Measurements from ENCODE around the gene PRMT3. TPM values are rescaled to one million over a fixed set of nuclear protein-coding genes. Genes with fewer than 3 reads are reported as not detected.

Gene PRMT3
- total RNA-seq, 4 donors from 2014 or later, result 15.2 to 38.1 (median 23.0) TPM

- TF ChIP-seq, protein P1, sequence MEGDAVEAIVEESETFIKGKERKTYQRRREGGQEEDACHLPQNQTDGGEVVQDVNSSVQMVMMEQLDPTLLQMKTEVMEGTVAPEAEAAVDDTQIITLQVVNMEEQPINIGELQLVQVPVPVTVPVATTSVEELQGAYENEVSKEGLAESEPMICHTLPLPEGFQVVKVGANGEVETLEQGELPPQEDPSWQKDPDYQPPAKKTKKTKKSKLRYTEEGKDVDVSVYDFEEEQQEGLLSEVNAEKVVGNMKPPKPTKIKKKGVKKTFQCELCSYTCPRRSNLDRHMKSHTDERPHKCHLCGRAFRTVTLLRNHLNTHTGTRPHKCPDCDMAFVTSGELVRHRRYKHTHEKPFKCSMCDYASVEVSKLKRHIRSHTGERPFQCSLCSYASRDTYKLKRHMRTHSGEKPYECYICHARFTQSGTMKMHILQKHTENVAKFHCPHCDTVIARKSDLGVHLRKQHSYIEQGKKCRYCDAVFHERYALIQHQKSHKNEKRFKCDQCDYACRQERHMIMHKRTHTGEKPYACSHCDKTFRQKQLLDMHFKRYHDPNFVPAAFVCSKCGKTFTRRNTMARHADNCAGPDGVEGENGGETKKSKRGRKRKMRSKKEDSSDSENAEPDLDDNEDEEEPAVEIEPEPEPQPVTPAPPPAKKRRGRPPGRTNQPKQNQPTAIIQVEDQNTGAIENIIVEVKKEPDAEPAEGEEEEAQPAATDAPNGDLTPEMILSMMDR (IDR thresholded peaks at IDR 0.05), result peak in 1 of 6 experiments; percentile 30
- no peak for TF ChIP-seq POLR2A (IDR thresholded peaks at IDR 0.05)
- no peaks in the 10 kb centered on the region for H3K27me3 ChIP-seq
- H3K9me3 ChIP-seq, result no peaks in the 10 kb centered on the region
- WGBS, 2 donors, result 73 to 75% methylated on average over 3 of the region's 3 CpGs
- intact Hi-C loops (cut with DNase I), result no loop called here
- peaks cover 0 to 17% (median 0%) of the 10 kb centered on the region in 3 donors for H3K36me3 ChIP-seq
- H3K27ac ChIP-seq, result no peak overlapping the region
- DNase-seq, result no peak
- no peak overlapping the region for H3K4me3 ChIP-seq
- H3K4me1 ChIP-seq, result no peaks in the 10 kb centered on the region
These were observed 56.1 kb downstream of the PRMT3 start for GRCh38 chr11:20443596-20443995.

- Histone ChIP-seq H3K9me3 (no peaks in the 10 kb centered on the region), H3K27me3 (no peaks in the 10 kb centered on the region), H3K36me3 (peaks cover 0 to 11% (median 0%) of the 10 kb centered on the region in 3 donors), H3K4me1 (no peaks in the 10 kb centered on the region), H3K4me3 (no peak overlapping the region), H3K27ac (no peak overlapping the region)
- no peak for DNase-seq
- intact Hi-C loops (cut with DNase I), result no loop called here
- TF ChIP-seq, protein P1 (IDR thresholded peaks at IDR 0.05), result no peak
- TF ChIP-seq POLR2A (IDR thresholded peaks at IDR 0.05), result no peak
- 86% methylated on average over 1 of the region's 1 CpG for WGBS, 2 donors
These were observed 57.0 kb downstream of the PRMT3 start for GRCh38 chr11:20444535-20444934.

DNA sequence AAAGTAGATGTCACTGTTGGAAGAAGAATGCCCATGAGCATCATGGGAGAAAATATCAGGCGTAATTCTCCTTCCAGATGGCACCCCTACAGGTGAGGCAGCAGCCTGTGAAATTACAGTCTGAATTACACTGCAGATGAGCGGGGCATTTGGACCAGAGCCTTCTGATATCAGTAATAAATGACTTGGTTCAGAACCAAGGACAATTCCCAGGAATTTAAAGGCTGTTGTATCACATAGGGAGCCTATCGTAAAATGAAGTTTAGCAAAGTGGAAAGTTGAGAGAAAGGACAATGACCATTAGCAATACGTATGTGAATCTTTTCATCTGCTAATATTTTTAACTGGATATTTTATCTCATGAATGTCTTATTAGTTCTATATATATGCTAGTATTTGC is 61.3 kb downstream of the PRMT3 start:
- Histone ChIP-seq H3K9me3 (no peaks in the 10 kb centered on the region), H3K27me3 (no peaks in the 10 kb centered on the region), H3K4me3 (no peak overlapping the region), H3K4me1 (no peaks in the 10 kb centered on the region), H3K27ac (no peak overlapping the region), H3K36me3 (peaks cover 0 to 17% (median 0%) of the 10 kb centered on the region in 3 donors)
- TF ChIP-seq, protein P1 (IDR thresholded peaks at IDR 0.05), result no peak
- no peak for TF ChIP-seq POLR2A (IDR thresholded peaks at IDR 0.05)
- no peak for DNase-seq
- 95 to 96% methylated on average over 4 of the region's 4 CpGs for WGBS, 2 donors
- intact Hi-C loops (cut with DNase I), result no loop called here

DNA sequence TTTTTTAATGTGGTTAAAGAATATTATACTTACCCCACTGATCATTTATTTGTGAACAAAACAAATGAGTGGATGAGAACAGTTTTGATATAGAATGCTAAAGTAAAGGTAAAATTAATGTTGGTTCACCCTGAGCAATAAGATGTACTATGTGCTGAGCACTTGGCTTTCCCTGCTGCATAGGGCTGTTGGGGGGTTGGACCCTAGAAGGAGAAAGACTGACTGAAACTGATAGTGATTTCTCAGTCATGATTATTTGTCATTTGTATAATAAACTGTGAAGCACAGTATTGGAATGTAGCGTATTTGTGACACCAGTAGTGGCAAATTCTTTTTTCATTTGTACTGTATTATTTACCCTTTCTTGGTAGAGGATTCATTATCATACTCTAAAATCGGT is 63.3 kb downstream of the PRMT3 start:
- no peak for DNase-seq
- Histone ChIP-seq H3K27me3 (no peaks in the 10 kb centered on the region), H3K4me3 (no peak overlapping the region), H3K9me3 (no peaks in the 10 kb centered on the region), H3K36me3 (peaks cover 0 to 21% (median 0%) of the 10 kb centered on the region in 3 donors), H3K27ac (no peak overlapping the region), H3K4me1 (no peaks in the 10 kb centered on the region)
- intact Hi-C loops (cut with DNase I), result no loop called here
- TF ChIP-seq, protein P1 (IDR thresholded peaks at IDR 0.05), result no peak
- no peak for TF ChIP-seq POLR2A (IDR thresholded peaks at IDR 0.05)
- 89 to 90% methylated on average over 2 of the region's 2 CpGs for WGBS, 2 donors

GRCh38 chr11:20451568-20451967 is 64.1 kb downstream of the PRMT3 start:
- 44 to 78% methylated on average over 2 of the region's 2 CpGs for WGBS, 2 donors
- no peak overlapping the region for H3K4me3 ChIP-seq
- intact Hi-C loops (cut with DNase I), result no loop called here

More at GRCh38 chr11:20451568-20451967, 64.1 kb downstream of the PRMT3 start:
- Histone ChIP-seq H3K4me1 (no peaks in the 10 kb centered on the region), H3K27ac (no peak overlapping the region), H3K36me3 (peaks cover 0 to 21% (median 0%) of the 10 kb centered on the region in 3 donors), H3K27me3 (no peaks in the 10 kb centered on the region), H3K9me3 (no peaks in the 10 kb centered on the region)
- no peak for DNase-seq
- no peak for TF ChIP-seq POLR2A (IDR thresholded peaks at IDR 0.05)
- TF ChIP-seq, protein P1 (IDR thresholded peaks at IDR 0.05), result no peak

All from esophagus squamous epithelium (tissue), 5 donors.